Ectodermal cell (in vitro differentiated cells): Measurements from ENCODE around the gene POLR2M.

Experiments used
- H3K27ac ChIP-seq: 2 replicates; pipeline ENCODE4 v1.7.0; 2013; ENCODE audit warnings: mild to moderate bottlenecking, low read depth, low read length; ENCODE audit not compliant: insufficient read depth, poor library complexity, severe bottlenecking
- H3K27me3 ChIP-seq: 2 replicates; pipeline ENCODE4 v1.7.0; 2013; ENCODE audit warnings: mild to moderate bottlenecking, low read length; ENCODE audit not compliant: insufficient read depth, control insufficient read depth, poor library complexity, severe bottlenecking
- H3K36me3 ChIP-seq: one replicate; pipeline ENCODE4 v1.7.0; 2013; ENCODE audit warnings: low read length; ENCODE audit not compliant: control insufficient read depth, insufficient read depth
- H3K4me1 ChIP-seq: one replicate; pipeline ENCODE4 v1.7.0; 2013; ENCODE audit warnings: low read length; ENCODE audit not compliant: control insufficient read depth, insufficient read depth
- H3K4me3 ChIP-seq: 2 replicates; pipeline ENCODE4 v1.7.0; 2013; ENCODE audit warnings: low read depth, low read length, control low read depth; ENCODE audit not compliant: insufficient read depth
- H3K9me3 ChIP-seq: 2 replicates; pipeline ENCODE4 v1.7.0; 2013; ENCODE audit warnings: mild to moderate bottlenecking, low read length, moderate library complexity; ENCODE audit not compliant: control insufficient read depth
- WGBS, 2 experiments: methylation state at CpG; one replicate each; pipeline ENCODE4 v1.1.7; 2013; ENCODE audit warnings: missing lambda C conversion rate in 2 of 2; 5-methylcytosine and 5-hydroxymethylcytosine counted together

POLR2M gene

GRCh38 chr15:57718309-57718708 lies 11.8 kb downstream of the POLR2M start:
- Histone ChIP-seq H3K27ac (no peak overlapping the region), H3K27me3 (no peaks in the 10 kb centered on the region)
- WGBS, 2 experiments = 100% methylated on average over 1 of the region's 2 CpGs

GRCh38 chr15:57720867-57721266 lies 14.4 kb downstream of the POLR2M start:
- H3K4me3 ChIP-seq = no peak overlapping the region
- H3K27me3 ChIP-seq = no peaks in the 10 kb centered on the region
- H3K36me3 ChIP-seq = no peaks in the 10 kb centered on the region
- no peaks in the 10 kb centered on the region for H3K9me3 ChIP-seq
- WGBS, 2 experiments = 93 to 100% methylated on average over 1 to 3 of the region's 3 CpGs
- H3K4me1 ChIP-seq = no peaks in the 10 kb centered on the region
- H3K27ac ChIP-seq = no peak overlapping the region

More at GRCh38 chr15:57718309-57718708, 11.8 kb downstream of the POLR2M start:
- no peaks in the 10 kb centered on the region for H3K9me3 ChIP-seq
- H3K4me1 ChIP-seq = no peaks in the 10 kb centered on the region
- peaks cover 11% of the 10 kb centered on the region for H3K36me3 ChIP-seq
- H3K4me3 ChIP-seq = no peak overlapping the region

DNA sequence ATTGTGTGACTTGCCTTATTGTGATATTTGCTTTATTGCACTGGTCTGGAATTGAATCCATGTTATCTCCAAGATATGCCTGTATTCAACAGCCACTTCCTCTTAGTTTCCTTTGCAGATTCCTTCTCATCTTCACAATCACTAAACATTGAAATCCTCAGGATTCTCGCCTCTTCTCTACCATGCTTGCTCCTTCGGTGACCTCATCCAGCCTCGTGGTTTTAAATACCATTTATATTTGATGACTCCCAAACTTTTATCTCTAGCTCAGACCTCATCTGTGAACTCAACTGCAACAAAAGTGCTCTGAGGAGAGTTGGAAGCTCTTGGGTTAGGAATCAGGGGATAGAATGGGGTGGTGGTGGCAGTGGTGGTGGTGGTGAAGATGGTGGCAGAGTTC lies 19.9 kb downstream of the POLR2M start:
- no peaks in the 10 kb centered on the region for H3K9me3 ChIP-seq
- H3K27ac ChIP-seq = no peak overlapping the region
- no peaks in the 10 kb centered on the region for H3K27me3 ChIP-seq
- H3K4me3 ChIP-seq = no peak overlapping the region
- H3K4me1 ChIP-seq = no peaks in the 10 kb centered on the region
- no peaks in the 10 kb centered on the region for H3K36me3 ChIP-seq
- WGBS, 2 experiments = 92 to 97% methylated on average over 3 of the region's 3 CpGs

DNA sequence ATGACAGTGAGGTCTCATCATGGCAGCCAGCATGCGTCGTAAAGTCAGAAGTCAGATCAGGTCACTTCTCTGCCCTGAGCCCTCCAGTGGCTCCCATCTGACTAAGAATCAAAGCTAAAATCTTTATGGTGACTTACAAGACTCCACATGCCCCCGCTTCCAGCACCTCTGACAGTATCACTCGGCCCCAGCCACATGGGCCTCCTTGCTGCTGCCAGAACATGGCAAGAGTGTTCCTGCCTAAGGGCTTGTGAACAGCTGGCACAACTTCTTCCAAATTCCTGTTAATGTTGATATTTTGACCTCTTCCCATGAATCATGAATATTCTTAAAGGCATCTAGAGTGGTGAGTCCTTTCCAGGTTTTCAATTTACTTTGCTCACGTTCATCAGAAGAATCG lies 20.5 kb downstream of the POLR2M start:
- H3K4me3 ChIP-seq = no peak overlapping the region
- H3K27me3 ChIP-seq = no peaks in the 10 kb centered on the region
- H3K27ac ChIP-seq = no peak overlapping the region
- 94 to 95% methylated on average over 6 of the region's 6 CpGs for WGBS, 2 experiments
- no peaks in the 10 kb centered on the region for H3K4me1 ChIP-seq
- H3K36me3 ChIP-seq = no peaks in the 10 kb centered on the region
- H3K9me3 ChIP-seq = no peaks in the 10 kb centered on the region

DNA sequence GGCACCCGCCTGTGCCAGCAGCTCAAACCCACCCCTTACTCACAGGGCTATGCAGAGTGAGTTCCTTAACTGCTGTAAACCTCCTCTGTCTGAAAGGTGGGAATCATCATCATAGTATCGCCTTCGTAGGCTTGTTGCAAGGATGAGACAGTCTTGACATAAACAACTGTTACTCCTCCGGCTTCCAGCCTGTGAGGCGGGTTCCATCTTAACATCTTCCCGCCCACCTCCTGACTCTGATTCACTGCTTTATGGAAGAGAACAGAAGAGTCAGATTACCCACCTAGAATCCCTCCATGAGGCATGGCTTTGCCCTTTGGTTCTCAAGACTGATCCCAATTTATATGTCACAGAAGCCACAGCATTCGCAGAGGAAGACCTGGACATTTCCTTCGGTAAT lies 21.9 kb downstream of the POLR2M start:
- Histone ChIP-seq H3K9me3 (no peaks in the 10 kb centered on the region), H3K27me3 (no peaks in the 10 kb centered on the region), H3K4me1 (no peaks in the 10 kb centered on the region), H3K36me3 (no peaks in the 10 kb centered on the region), H3K27ac (no peak overlapping the region), H3K4me3 (no peak overlapping the region)
- 93 to 95% methylated on average over 8 of the region's 8 CpGs for WGBS, 2 experiments

DNA sequence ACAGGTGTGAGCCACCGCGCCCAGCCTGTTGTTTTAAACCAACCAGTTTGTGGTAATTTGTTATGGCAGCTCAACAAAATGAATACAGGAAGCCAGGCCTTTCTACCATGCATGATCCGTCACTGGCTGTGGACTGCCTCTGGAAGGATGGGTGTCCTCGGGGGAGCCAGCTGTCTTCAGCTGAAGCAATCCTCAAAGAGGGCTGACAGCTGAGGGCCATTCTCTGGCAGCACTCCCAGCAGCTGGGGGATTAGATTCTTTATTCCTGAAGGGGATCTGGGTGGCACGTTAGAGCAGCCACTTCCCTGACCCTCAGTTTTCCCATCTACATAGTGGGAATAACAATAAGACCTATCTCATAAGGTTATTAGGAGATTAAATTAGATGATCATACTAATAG lies 24.4 kb downstream of the POLR2M start:
- Histone ChIP-seq H3K27ac (no peak overlapping the region), H3K27me3 (no peaks in the 10 kb centered on the region), H3K36me3 (no peaks in the 10 kb centered on the region), H3K4me1 (no peaks in the 10 kb centered on the region), H3K9me3 (no peaks in the 10 kb centered on the region), H3K4me3 (no peak overlapping the region)
- 90 to 94% methylated on average over 4 to 5 of the region's 5 CpGs for WGBS, 2 experiments

DNA sequence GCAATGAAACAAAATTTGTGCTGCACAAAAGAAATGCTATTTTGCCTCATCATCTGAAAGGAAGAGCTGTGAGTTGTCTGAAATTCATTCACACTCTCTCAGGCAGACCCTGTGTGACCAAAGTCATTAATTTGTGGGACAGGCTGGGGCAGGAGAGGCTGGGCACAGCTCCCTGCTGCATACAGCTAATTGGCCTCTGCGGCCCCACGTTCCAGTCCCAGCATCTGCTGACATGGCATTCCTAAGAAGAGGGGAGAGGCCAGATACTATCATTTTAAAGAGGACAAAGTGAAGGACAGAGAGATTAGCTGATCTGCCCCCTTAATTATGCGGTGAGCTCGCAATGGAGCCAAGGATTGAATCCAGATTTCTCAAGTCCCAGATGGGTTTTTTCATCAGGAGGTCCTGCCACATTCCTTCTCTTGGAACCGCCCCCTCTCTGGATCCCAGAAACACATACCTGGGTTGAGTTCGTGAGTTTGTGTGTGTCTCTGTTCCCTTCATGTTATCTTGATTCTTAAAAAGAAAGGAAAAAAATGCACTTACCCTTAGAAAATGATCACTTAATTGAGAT lies 25.1 kb downstream of the POLR2M start:
- 80 to 81% methylated on average over 5 to 6 of the region's 6 CpGs for WGBS, 2 experiments
- H3K27me3 ChIP-seq = no peaks in the 10 kb centered on the region
- H3K27ac ChIP-seq = no peak overlapping the region
- no peak overlapping the region for H3K4me3 ChIP-seq
- no peaks in the 10 kb centered on the region for H3K4me1 ChIP-seq
- no peaks in the 10 kb centered on the region for H3K9me3 ChIP-seq
- H3K36me3 ChIP-seq = no peaks in the 10 kb centered on the region

DNA sequence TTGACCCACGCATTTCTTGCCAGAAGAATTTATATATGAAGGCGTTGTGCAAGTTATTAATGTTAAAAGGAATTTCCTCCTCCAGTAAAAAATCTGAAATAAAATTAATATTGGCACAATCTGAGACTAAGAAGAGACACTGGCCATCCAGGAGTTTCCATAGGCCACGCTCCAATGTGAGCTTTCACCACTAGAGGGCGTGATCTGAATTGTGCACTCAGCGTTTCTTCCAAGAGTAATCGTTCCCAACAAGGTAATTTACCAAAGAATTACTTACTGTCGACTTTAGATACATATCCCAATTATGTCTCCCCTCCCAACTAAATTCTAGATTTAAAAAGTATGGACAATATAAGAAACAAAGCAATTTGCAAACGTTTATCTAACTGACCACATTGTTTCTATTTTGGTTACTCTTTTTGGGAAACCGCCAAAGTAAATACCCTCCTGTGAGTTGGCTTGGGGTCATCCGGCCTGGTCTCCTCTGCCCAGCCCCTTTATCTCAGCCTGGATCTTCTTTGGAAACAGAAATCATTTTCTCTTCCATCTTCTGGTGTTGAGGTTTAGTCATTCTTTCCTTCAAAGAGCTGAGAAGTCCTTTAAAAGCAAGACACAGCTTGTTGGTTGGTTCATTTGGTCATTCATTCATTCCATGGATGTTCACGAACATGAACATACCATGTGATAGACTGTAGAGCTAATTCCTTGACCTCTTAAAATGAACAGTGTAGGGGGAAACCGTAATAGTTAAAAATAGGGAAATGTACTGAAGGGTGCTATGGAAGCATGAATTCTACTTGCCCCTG lies 26.2 kb downstream of the POLR2M start:
- no peak overlapping the region for H3K27ac ChIP-seq
- H3K36me3 ChIP-seq = no peaks in the 10 kb centered on the region
- 44 to 49% methylated on average over 10 to 12 of the region's 12 CpGs for WGBS, 2 experiments
- no peaks in the 10 kb centered on the region for H3K9me3 ChIP-seq
- no peak overlapping the region for H3K4me3 ChIP-seq
- no peaks in the 10 kb centered on the region for H3K27me3 ChIP-seq
- no peaks in the 10 kb centered on the region for H3K4me1 ChIP-seq

DNA sequence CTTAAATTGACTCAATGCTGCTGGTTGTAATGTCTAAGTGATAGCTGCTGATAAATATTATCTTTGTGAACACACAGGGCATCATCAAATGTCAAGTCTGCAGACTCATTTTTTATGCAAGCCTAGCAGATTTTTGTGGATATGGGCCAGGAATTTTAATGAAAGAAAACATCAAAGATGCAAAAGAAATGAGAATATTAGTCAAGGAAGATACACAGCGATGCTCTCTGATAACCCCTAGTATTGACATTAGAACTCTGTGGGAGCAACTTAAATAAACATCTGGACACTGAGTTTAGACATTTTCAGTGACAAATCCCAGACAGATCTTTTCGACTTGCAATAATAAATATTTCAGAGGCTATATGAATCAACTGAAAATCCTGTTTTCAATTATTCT lies 28.3 kb downstream of the POLR2M start:
- H3K9me3 ChIP-seq = no peaks in the 10 kb centered on the region
- no peaks in the 10 kb centered on the region for H3K36me3 ChIP-seq
- WGBS, 2 experiments = 84 to 92% methylated on average over 1 to 2 of the region's 2 CpGs
- H3K4me3 ChIP-seq = no peak overlapping the region
- H3K4me1 ChIP-seq = no peaks in the 10 kb centered on the region
- H3K27ac ChIP-seq = no peak overlapping the region
- H3K27me3 ChIP-seq = no peaks in the 10 kb centered on the region

DNA sequence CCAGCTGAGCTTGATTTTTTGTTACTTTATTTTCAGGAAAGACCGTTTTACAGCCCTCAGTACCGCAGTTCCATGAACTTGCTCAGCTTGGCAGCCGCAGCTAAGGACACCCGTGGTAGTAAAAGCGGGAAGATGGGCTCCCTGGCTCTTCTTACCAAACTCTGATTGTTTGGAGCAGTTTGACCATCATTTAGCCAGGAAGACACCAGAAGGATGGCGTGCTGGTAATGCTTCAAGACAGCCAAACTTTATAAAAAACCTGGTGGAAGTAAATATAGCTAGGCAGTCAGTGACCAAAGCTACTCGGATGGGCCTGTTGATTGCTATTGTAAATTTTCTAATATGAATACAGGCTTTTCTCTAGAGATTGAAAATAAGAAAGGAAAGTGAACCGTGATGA lies 28.9 kb downstream of the POLR2M start:
- no peaks in the 10 kb centered on the region for H3K36me3 ChIP-seq
- no peak overlapping the region for H3K27ac ChIP-seq
- 93 to 96% methylated on average over 8 of the region's 8 CpGs for WGBS, 2 experiments
- no peak overlapping the region for H3K4me3 ChIP-seq
- H3K4me1 ChIP-seq = no peaks in the 10 kb centered on the region
- H3K27me3 ChIP-seq = no peaks in the 10 kb centered on the region
- H3K9me3 ChIP-seq = no peaks in the 10 kb centered on the region
